Measurements from ENCODE around the gene NUTM2E.
"Not testable (repeated sequence)": the region's sequence is repeated elsewhere in the genome, so short reads cannot be mapped to it uniquely, and the experiment has no call there.

NUTM2E gene

GRCh38 chr10:79799337-79799736 is 27.2 kb upstream of the NUTM2E start:
- H3K27me3 ChIP-seq (ENCODE audit: low read depth, low read length); H3K4me3 ChIP-seq (ENCODE audit: low read length); H3K79me2 ChIP-seq (ENCODE audit: low read length); H2AFZ ChIP-seq (ENCODE audit: low read depth, low read length); H3K9ac ChIP-seq (ENCODE audit: low read length); H4K20me1 ChIP-seq (ENCODE audit: insufficient read depth, low read length); H3K36me3 ChIP-seq (replicated peaks; ENCODE audit: low read depth, low read length); H3K4me1 ChIP-seq (ENCODE audit: low read length); H3K4me2 ChIP-seq (ENCODE audit: low read length); H3K9me3 ChIP-seq (ENCODE audit: insufficient read depth, low read length); H3K27ac ChIP-seq (ENCODE audit: low read length): not testable (repeated sequence)

- not testable (repeated sequence) for H4K20me1 ChIP-seq (ENCODE audit: insufficient read depth, low read length); H3K36me3 ChIP-seq (replicated peaks; ENCODE audit: low read depth, low read length); H3K4me2 ChIP-seq (ENCODE audit: low read length); H3K4me3 ChIP-seq (ENCODE audit: low read length); H3K9me3 ChIP-seq (ENCODE audit: insufficient read depth, low read length); H3K79me2 ChIP-seq (ENCODE audit: low read length); H3K27me3 ChIP-seq (ENCODE audit: low read depth, low read length); H3K4me1 ChIP-seq (ENCODE audit: low read length); H3K9ac ChIP-seq (ENCODE audit: low read length); H3K27ac ChIP-seq (ENCODE audit: low read length); H2AFZ ChIP-seq (ENCODE audit: low read depth, low read length)
These were observed 20.7 kb upstream of the NUTM2E start for GRCh38 chr10:79805857-79806256.

GRCh38 chr10:79811895-79812294 is 14.6 kb upstream of the NUTM2E start:
- H3K9ac ChIP-seq (ENCODE audit: low read length); H3K27ac ChIP-seq (ENCODE audit: low read length); H3K79me2 ChIP-seq (ENCODE audit: low read length); H3K36me3 ChIP-seq (replicated peaks; ENCODE audit: low read depth, low read length); H3K27me3 ChIP-seq (ENCODE audit: low read depth, low read length); H2AFZ ChIP-seq (ENCODE audit: low read depth, low read length); H3K9me3 ChIP-seq (ENCODE audit: insufficient read depth, low read length); H4K20me1 ChIP-seq (ENCODE audit: insufficient read depth, low read length); H3K4me3 ChIP-seq (ENCODE audit: low read length); H3K4me2 ChIP-seq (ENCODE audit: low read length); H3K4me1 ChIP-seq (ENCODE audit: low read length): not testable (repeated sequence)

GRCh38 chr10:79816290-79816689 is 10.2 kb upstream of the NUTM2E start:
- not testable (repeated sequence) for H3K27me3 ChIP-seq (ENCODE audit: low read depth, low read length); H2AFZ ChIP-seq (ENCODE audit: low read depth, low read length); H3K4me2 ChIP-seq (ENCODE audit: low read length); H3K4me3 ChIP-seq (ENCODE audit: low read length); H4K20me1 ChIP-seq (ENCODE audit: insufficient read depth, low read length); H3K79me2 ChIP-seq (ENCODE audit: low read length); H3K36me3 ChIP-seq (replicated peaks; ENCODE audit: low read depth, low read length); H3K27ac ChIP-seq (ENCODE audit: low read length); H3K4me1 ChIP-seq (ENCODE audit: low read length); H3K9ac ChIP-seq (ENCODE audit: low read length); H3K9me3 ChIP-seq (ENCODE audit: insufficient read depth, low read length)

GRCh38 chr10:79823387-79823786 is 3.2 kb upstream of the NUTM2E start:
- H3K4me1 ChIP-seq (ENCODE audit: low read length); H3K4me2 ChIP-seq (ENCODE audit: low read length); H3K36me3 ChIP-seq (replicated peaks; ENCODE audit: low read depth, low read length); H3K9me3 ChIP-seq (ENCODE audit: insufficient read depth, low read length); H2AFZ ChIP-seq (ENCODE audit: low read depth, low read length); H3K79me2 ChIP-seq (ENCODE audit: low read length); H3K4me3 ChIP-seq (ENCODE audit: low read length); H3K27me3 ChIP-seq (ENCODE audit: low read depth, low read length); H3K27ac ChIP-seq (ENCODE audit: low read length); H3K9ac ChIP-seq (ENCODE audit: low read length); H4K20me1 ChIP-seq (ENCODE audit: insufficient read depth, low read length): not testable (repeated sequence)

- not testable (repeated sequence) for H3K9me3 ChIP-seq (ENCODE audit: insufficient read depth, low read length); H3K4me2 ChIP-seq (ENCODE audit: low read length); H3K27ac ChIP-seq (ENCODE audit: low read length)
These were observed 940 bp upstream of the NUTM2E start for GRCh38 chr10:79825587-79826011.

GRCh38 chr10:79826131-79826495 is 426 bp upstream of the NUTM2E start:
- Histone ChIP-seq H3K9ac (ENCODE audit: low read length) (peak overlapping the region; percentile 52; the same call in 1 of the 2 replicates), H3K4me3 (ENCODE audit: low read length) (peak overlapping the region; percentile 71)
- H3K27me3 ChIP-seq (ENCODE audit: low read depth, low read length); H3K9me3 ChIP-seq (ENCODE audit: insufficient read depth, low read length); H3K4me1 ChIP-seq (ENCODE audit: low read length); H4K20me1 ChIP-seq (ENCODE audit: insufficient read depth, low read length); H2AFZ ChIP-seq (ENCODE audit: low read depth, low read length); H3K79me2 ChIP-seq (ENCODE audit: low read length); H3K4me2 ChIP-seq (ENCODE audit: low read length); H3K36me3 ChIP-seq (replicated peaks; ENCODE audit: low read depth, low read length); H3K27ac ChIP-seq (ENCODE audit: low read length): not testable (repeated sequence)

More at GRCh38 chr10:79825587-79826011, 940 bp upstream of the NUTM2E start:
- H2AFZ ChIP-seq (ENCODE audit: low read depth, low read length); H3K79me2 ChIP-seq (ENCODE audit: low read length); H3K27me3 ChIP-seq (ENCODE audit: low read depth, low read length); H3K36me3 ChIP-seq (replicated peaks; ENCODE audit: low read depth, low read length); H4K20me1 ChIP-seq (ENCODE audit: insufficient read depth, low read length); H3K4me1 ChIP-seq (ENCODE audit: low read length): not testable (repeated sequence)
- Histone ChIP-seq H3K4me3 (ENCODE audit: low read length) (peak overlapping the region; percentile 71; the same call in 1 of the 2 replicates), H3K9ac (ENCODE audit: low read length) (0 out of 2 replicates have a peak overlapping the region, but pooled peaks have one; percentile 37)

- H3K9ac ChIP-seq (ENCODE audit: low read length); H3K79me2 ChIP-seq (ENCODE audit: low read length): not testable (repeated sequence)
These were observed 7.3 kb downstream of the NUTM2E start for GRCh38 chr10:79833833-79834232.

GRCh38 chr10:79835891-79836290 is 9.4 kb downstream of the NUTM2E start:
- H3K9ac ChIP-seq (ENCODE audit: low read length); H3K9me3 ChIP-seq (ENCODE audit: insufficient read depth, low read length); H3K27ac ChIP-seq (ENCODE audit: low read length); H3K4me1 ChIP-seq (ENCODE audit: low read length); H3K4me2 ChIP-seq (ENCODE audit: low read length); H3K36me3 ChIP-seq (replicated peaks; ENCODE audit: low read depth, low read length); H4K20me1 ChIP-seq (ENCODE audit: insufficient read depth, low read length); H3K27me3 ChIP-seq (ENCODE audit: low read depth, low read length); H3K4me3 ChIP-seq (ENCODE audit: low read length); H3K79me2 ChIP-seq (ENCODE audit: low read length); H2AFZ ChIP-seq (ENCODE audit: low read depth, low read length): not testable (repeated sequence)

More at GRCh38 chr10:79833833-79834232, 7.3 kb downstream of the NUTM2E start:
- H3K27ac ChIP-seq (ENCODE audit: low read length); H3K27me3 ChIP-seq (ENCODE audit: low read depth, low read length); H3K4me1 ChIP-seq (ENCODE audit: low read length); H4K20me1 ChIP-seq (ENCODE audit: insufficient read depth, low read length); H3K4me3 ChIP-seq (ENCODE audit: low read length); H2AFZ ChIP-seq (ENCODE audit: low read depth, low read length); H3K9me3 ChIP-seq (ENCODE audit: insufficient read depth, low read length); H3K4me2 ChIP-seq (ENCODE audit: low read length); H3K36me3 ChIP-seq (replicated peaks; ENCODE audit: low read depth, low read length): not testable (repeated sequence)

GRCh38 chr10:79836891-79837290 is 10.4 kb downstream of the NUTM2E start:
- not testable (repeated sequence) for H3K9ac ChIP-seq (ENCODE audit: low read length); H3K9me3 ChIP-seq (ENCODE audit: insufficient read depth, low read length); H4K20me1 ChIP-seq (ENCODE audit: insufficient read depth, low read length); H3K4me3 ChIP-seq (ENCODE audit: low read length); H3K4me1 ChIP-seq (ENCODE audit: low read length); H3K27ac ChIP-seq (ENCODE audit: low read length); H3K79me2 ChIP-seq (ENCODE audit: low read length); H3K4me2 ChIP-seq (ENCODE audit: low read length); H2AFZ ChIP-seq (ENCODE audit: low read depth, low read length); H3K36me3 ChIP-seq (replicated peaks; ENCODE audit: low read depth, low read length); H3K27me3 ChIP-seq (ENCODE audit: low read depth, low read length)

Measured in OCI-LY3 (cell line).